Measurements from ENCODE around the gene OGFR.

Gene OGFR

DNA sequence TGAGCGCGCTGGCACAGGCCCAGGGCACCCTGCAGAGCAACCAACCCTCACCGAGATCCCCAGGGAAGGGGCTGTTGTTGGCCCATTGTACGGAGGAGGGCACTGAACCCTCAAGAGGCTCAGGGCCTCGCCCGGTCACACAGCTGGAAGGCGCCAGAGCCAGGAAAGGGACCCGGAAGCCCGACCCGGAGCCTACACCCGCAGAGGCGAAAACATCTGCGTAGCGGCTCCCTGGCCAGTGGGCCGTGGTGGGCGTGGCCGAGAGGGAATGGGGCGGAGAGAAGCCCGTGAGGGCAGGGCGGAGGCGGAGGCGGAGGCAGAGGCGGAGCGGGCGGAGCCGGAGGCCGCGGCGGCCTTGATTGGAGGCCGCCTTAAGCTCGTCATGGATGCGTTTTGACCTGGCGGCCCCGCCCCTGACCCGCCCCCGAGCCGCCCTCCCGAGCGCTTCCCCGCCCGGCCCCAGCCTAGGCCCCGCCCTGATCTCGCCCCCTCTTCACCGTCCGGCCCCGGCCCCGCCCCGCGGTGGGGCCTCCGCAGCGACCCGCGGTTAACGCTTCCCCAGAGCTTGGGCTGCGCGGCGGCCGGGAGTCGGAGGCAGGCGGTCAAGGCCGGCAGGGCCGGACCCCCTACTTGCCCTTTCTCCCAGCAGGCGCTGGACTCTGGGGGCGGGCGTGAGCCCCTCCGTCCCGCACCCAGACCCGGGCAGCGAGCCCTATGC is 10.5 kb upstream of the OGFR start:
- peak overlapping the region; percentile 95 for H3K27ac ChIP-seq (ENCODE audit: low read length)
- H3K4me1 ChIP-seq (ENCODE audit: control insufficient read depth, insufficient read depth, low read length): peaks cover 43% of the 10 kb centered on the region
- peaks cover 6% of the 10 kb centered on the region in 2 donors for H3K36me3 ChIP-seq (ENCODE audit: control insufficient read depth in 2 of 2, insufficient read depth in 2 of 2, low read length in 2 of 2)
- H3K9ac ChIP-seq (ENCODE audit: low read length in 2 of 2): peak overlapping the region; percentile 71 to 74
- peak overlapping the region; percentile 73 to 80 for H3K4me3 ChIP-seq (ENCODE audit: low read length in 2 of 2)
- no peaks in the 10 kb centered on the region for H3K27me3 ChIP-seq (ENCODE audit: control insufficient read depth in 1 of 2, insufficient read depth in 2 of 2, low read length in 2 of 2)
- H3K9me3 ChIP-seq (ENCODE audit: control insufficient read depth in 2 of 2, low read length in 2 of 2): no peaks in the 10 kb centered on the region

DNA sequence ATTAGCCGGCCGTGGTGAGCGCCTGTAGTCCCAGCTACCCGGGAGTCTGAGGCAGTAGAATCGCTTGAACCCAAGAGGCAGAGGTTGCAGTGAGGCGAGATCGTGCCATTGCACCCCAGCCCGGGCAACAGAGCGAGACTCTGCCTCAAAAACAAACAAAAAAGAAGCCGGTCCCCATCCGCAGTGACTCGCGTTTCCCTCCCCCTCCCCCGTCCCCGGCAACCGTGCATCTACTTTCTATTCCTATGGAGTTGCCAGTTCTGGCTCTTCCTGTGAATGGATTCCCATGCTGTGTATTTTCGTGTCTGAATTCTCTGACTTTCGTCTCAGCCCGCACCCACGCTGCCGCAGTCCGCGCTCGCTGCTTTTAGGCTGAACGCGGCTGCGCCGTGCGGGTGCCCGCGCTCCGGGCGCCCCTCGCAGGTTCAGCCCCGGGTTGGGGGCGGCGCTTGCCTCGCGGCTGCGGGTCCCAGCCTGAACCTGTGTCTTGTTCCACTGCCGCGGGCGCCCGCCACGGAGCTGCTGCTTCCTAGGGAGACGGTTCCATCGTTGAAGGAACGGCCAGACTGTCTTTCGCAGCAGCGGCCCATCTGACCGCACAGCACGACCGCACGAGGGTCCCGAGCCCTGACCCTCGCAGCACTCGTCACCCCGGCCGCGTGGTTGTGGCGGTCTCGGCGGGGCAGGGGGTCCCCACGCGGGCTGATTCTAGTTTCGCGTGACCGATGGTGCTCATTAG is 9.4 kb upstream of the OGFR start:
- peak overlapping the region; percentile 66 to 71 for H3K9ac ChIP-seq (ENCODE audit: low read length in 2 of 2)
- H3K9me3 ChIP-seq (ENCODE audit: control insufficient read depth in 2 of 2, low read length in 2 of 2): no peaks in the 10 kb centered on the region
- H3K4me3 ChIP-seq (ENCODE audit: low read length in 2 of 2): peak overlapping the region; percentile 73 to 80
- H3K27me3 ChIP-seq (ENCODE audit: control insufficient read depth in 1 of 2, insufficient read depth in 2 of 2, low read length in 2 of 2): no peaks in the 10 kb centered on the region
- H3K27ac ChIP-seq (ENCODE audit: low read length): peak overlapping the region; percentile 89
- H3K36me3 ChIP-seq (ENCODE audit: control insufficient read depth in 2 of 2, insufficient read depth in 2 of 2, low read length in 2 of 2): peaks cover 10 to 12% of the 10 kb centered on the region in 2 donors
- peaks cover 43% of the 10 kb centered on the region for H3K4me1 ChIP-seq (ENCODE audit: control insufficient read depth, insufficient read depth, low read length)

DNA sequence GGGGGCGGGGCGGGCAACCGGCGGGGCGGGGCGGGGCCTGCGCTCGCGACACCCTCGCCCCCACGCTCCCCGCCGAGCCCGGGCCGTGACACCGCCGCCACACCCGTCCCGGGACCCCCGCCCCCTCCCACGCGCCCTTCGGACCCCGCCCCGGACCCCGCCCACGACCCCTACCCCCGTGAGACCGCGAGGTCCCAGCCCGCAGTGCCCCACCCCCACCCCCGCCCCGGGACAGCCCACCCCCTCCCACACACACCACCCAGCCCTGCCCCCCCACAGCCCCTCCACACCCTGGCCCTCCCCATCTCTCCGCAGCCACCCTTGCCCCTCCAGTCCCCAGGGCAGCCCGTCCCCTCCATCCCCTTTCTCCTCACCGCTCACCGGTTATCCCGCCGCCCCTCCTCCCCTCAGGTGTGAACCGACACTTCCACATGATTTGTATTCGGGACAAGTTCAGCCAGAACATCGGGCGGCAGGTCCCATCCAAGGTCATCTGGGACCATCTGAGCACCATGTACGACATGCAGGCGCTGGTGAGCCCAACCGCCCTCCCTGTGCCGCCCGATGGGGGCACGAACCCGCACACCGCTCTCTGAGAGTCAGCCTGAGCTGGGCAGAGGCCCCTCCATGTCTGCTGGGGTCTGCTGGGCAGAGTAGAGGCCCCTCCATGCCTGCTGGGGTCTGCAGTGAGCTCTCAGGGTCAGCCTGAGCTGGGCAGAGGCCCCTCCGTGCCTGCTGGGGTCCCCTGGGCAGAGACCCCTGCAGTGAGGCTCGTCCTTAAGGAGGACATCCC is 7.7 kb upstream of the OGFR start:
- Histone ChIP-seq H3K36me3 (ENCODE audit: control insufficient read depth in 2 of 2, insufficient read depth in 2 of 2, low read length in 2 of 2) (peaks cover 14 to 18% of the 10 kb centered on the region in 2 donors), H3K9me3 (ENCODE audit: control insufficient read depth in 2 of 2, low read length in 2 of 2) (no peaks in the 10 kb centered on the region), H3K4me3 (ENCODE audit: low read length in 2 of 2) (peak overlapping the region; percentile 22 to 80), H3K27me3 (ENCODE audit: control insufficient read depth in 1 of 2, insufficient read depth in 2 of 2, low read length in 2 of 2) (no peaks in the 10 kb centered on the region), H3K27ac (ENCODE audit: low read length) (peak overlapping the region; percentile 46), H3K9ac (ENCODE audit: low read length in 2 of 2) (peak overlapping the region; percentile 64), H3K4me1 (ENCODE audit: control insufficient read depth, insufficient read depth, low read length) (peaks cover 37% of the 10 kb centered on the region)

DNA sequence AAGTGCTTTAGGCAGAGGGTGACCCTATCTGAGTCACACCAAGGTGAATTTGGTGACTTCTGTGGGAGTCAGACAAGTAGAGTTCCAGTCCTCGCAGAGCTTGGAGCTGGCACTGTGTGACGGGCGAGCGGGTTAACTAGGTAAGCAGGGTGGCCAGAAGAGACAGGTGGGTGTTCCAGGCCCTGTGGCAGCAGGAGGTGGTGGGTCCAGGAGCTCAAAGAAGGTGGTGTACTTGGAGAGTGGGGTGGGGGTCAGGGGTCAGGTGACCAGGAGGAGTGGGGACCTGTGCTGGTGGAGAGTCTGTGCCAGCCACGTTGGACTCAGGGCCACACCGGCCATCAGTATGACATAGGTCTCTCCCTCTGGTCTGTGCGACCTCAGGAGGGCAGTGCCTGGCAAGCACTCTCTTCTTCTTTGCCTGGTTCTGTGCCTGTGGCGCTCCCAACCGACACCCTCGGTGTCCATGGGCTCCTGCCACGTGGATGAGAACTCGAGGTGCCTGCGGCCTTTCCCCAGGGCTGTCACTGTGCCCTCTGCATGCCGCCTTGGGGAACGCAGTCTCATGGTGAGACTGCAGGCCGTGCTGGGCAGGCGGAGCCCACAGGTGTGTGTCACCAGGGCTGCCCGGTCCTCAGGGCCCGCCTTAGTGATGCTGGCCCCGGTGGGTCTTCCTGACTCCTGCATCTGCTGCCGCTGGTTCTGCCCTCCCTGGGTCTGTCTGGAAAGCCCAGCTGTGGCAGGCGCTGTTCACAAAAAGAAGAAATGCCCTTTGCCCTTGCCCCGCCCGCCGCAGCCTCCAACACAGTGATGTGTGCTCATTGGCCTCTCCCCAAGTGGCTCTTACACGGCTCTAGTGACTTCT is 6.7 kb upstream of the OGFR start:
- no peak overlapping the region for H3K9ac ChIP-seq (ENCODE audit: low read length in 2 of 2)

GRCh38 chr20:62799036-62799435 is 5.6 kb upstream of the OGFR start:
- no peak overlapping the region for H3K4me3 ChIP-seq (ENCODE audit: low read length in 2 of 2)
- no peaks in the 10 kb centered on the region for H3K27me3 ChIP-seq (ENCODE audit: control insufficient read depth in 1 of 2, insufficient read depth in 2 of 2, low read length in 2 of 2)
- no peak overlapping the region for H3K27ac ChIP-seq (ENCODE audit: low read length)
- H3K9ac ChIP-seq (ENCODE audit: low read length in 2 of 2): no peak overlapping the region
- no peaks in the 10 kb centered on the region for H3K9me3 ChIP-seq (ENCODE audit: control insufficient read depth in 2 of 2, low read length in 2 of 2)
- H3K4me1 ChIP-seq (ENCODE audit: control insufficient read depth, insufficient read depth, low read length): peaks cover 42% of the 10 kb centered on the region
- peaks cover 14 to 18% of the 10 kb centered on the region in 2 donors for H3K36me3 ChIP-seq (ENCODE audit: control insufficient read depth in 2 of 2, insufficient read depth in 2 of 2, low read length in 2 of 2)

More for the DNA sequence above, 6.7 kb upstream of the OGFR start:
- Histone ChIP-seq H3K9me3 (ENCODE audit: control insufficient read depth in 2 of 2, low read length in 2 of 2) (no peaks in the 10 kb centered on the region), H3K27me3 (ENCODE audit: control insufficient read depth in 1 of 2, insufficient read depth in 2 of 2, low read length in 2 of 2) (no peaks in the 10 kb centered on the region), H3K4me3 (ENCODE audit: low read length in 2 of 2) (peak overlapping the region in 1 of 2 donors; percentile 66), H3K27ac (ENCODE audit: low read length) (no peak overlapping the region), H3K36me3 (ENCODE audit: control insufficient read depth in 2 of 2, insufficient read depth in 2 of 2, low read length in 2 of 2) (peaks cover 14 to 18% of the 10 kb centered on the region in 2 donors), H3K4me1 (ENCODE audit: control insufficient read depth, insufficient read depth, low read length) (peaks cover 44% of the 10 kb centered on the region)

DNA sequence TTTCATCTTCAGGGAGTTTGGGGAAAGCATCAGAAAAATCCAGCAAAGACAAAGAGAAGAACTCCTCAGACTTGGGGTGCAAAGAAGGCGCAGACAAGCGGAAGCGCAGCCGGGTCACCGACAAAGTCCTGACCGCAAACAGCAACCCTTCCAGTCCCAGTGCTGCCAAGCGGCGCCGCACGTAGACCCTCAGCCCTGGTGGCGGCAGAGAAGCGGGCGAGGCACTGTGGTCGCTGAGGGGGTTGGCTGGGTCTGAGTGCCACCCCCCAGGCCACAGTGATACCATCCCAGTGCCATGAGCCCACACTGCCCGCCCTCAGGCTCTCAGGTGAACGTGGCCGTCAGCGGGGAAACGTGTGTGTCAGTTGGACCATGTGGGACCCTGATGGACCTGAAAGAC is 5.2 kb upstream of the OGFR start:
- H3K9ac ChIP-seq (ENCODE audit: low read length in 2 of 2): no peak overlapping the region
- no peaks in the 10 kb centered on the region for H3K9me3 ChIP-seq (ENCODE audit: control insufficient read depth in 2 of 2, low read length in 2 of 2)
- H3K27me3 ChIP-seq (ENCODE audit: control insufficient read depth in 1 of 2, insufficient read depth in 2 of 2, low read length in 2 of 2): no peaks in the 10 kb centered on the region
- H3K36me3 ChIP-seq (ENCODE audit: control insufficient read depth in 2 of 2, insufficient read depth in 2 of 2, low read length in 2 of 2): peaks cover 14 to 18% of the 10 kb centered on the region in 2 donors
- H3K27ac ChIP-seq (ENCODE audit: low read length): no peak overlapping the region
- H3K4me3 ChIP-seq (ENCODE audit: low read length in 2 of 2): no peak overlapping the region
- peaks cover 45% of the 10 kb centered on the region for H3K4me1 ChIP-seq (ENCODE audit: control insufficient read depth, insufficient read depth, low read length)

GRCh38 chr20:62799873-62800272 is 4.8 kb upstream of the OGFR start:
- Histone ChIP-seq H3K4me1 (ENCODE audit: control insufficient read depth, insufficient read depth, low read length) (peaks cover 42% of the 10 kb centered on the region), H3K9me3 (ENCODE audit: control insufficient read depth in 2 of 2, low read length in 2 of 2) (no peaks in the 10 kb centered on the region), H3K4me3 (ENCODE audit: low read length in 2 of 2) (no peak overlapping the region), H3K36me3 (ENCODE audit: control insufficient read depth in 2 of 2, insufficient read depth in 2 of 2, low read length in 2 of 2) (peaks cover 14 to 18% of the 10 kb centered on the region in 2 donors), H3K27ac (ENCODE audit: low read length) (no peak overlapping the region), H3K9ac (ENCODE audit: low read length in 2 of 2) (no peak overlapping the region), H3K27me3 (ENCODE audit: control insufficient read depth in 1 of 2, insufficient read depth in 2 of 2, low read length in 2 of 2) (no peaks in the 10 kb centered on the region)

- peaks cover 37% of the 10 kb centered on the region for H3K4me1 ChIP-seq (ENCODE audit: control insufficient read depth, insufficient read depth, low read length)
- peaks cover 14 to 18% of the 10 kb centered on the region in 2 donors for H3K36me3 ChIP-seq (ENCODE audit: control insufficient read depth in 2 of 2, insufficient read depth in 2 of 2, low read length in 2 of 2)
- no peak overlapping the region for H3K4me3 ChIP-seq (ENCODE audit: low read length in 2 of 2)
- H3K9me3 ChIP-seq (ENCODE audit: control insufficient read depth in 2 of 2, low read length in 2 of 2): no peaks in the 10 kb centered on the region
- no peak overlapping the region for H3K27ac ChIP-seq (ENCODE audit: low read length)
- H3K27me3 ChIP-seq (ENCODE audit: control insufficient read depth in 1 of 2, insufficient read depth in 2 of 2, low read length in 2 of 2): no peaks in the 10 kb centered on the region
- H3K9ac ChIP-seq (ENCODE audit: low read length in 2 of 2): no peak overlapping the region
Measured at GRCh38 chr20:62800314-62801259, 4.0 kb upstream of the OGFR start.

DNA sequence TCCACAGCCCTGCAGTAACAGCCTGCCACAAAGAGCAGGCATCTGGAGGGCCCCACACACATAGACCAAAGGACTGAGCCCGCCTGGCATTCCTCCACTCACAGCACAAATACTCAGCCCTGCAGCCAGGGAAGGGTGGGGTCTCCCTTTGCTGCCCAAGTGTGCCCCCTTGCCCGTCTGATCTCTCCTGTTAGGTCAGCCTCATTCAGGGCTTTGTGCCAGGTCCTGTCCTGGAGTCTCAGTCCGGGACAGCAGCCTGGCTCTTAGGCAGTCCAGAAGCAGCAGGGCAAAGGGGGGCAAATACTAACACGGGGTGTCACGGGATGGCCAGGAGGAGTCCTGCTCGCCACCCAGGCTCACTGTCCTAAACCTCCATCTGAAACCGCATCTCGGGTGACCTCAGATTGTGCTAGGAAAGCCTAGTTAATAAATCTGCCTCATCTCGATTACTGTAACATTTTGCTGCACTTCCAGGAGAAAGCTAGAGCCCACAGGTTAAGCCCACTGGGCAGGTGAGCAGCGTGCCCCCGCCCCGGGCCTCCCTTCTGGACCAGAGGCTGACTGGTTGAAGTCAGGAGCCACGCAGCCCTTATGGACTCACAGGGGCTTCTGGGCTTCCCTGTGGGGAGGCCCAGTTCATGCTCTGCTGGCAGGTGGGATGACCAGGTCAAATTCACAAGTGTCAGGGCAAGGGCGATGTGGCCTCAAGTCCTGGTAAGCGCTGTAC is 3.2 kb upstream of the OGFR start:
- Histone ChIP-seq H3K4me3 (ENCODE audit: low read length in 2 of 2) (no peak overlapping the region), H3K27ac (ENCODE audit: low read length) (peak overlapping the region; percentile 18), H3K9me3 (ENCODE audit: control insufficient read depth in 2 of 2, low read length in 2 of 2) (no peaks in the 10 kb centered on the region), H3K9ac (ENCODE audit: low read length in 2 of 2) (no peak overlapping the region), H3K27me3 (ENCODE audit: control insufficient read depth in 1 of 2, insufficient read depth in 2 of 2, low read length in 2 of 2) (no peaks in the 10 kb centered on the region), H3K36me3 (ENCODE audit: control insufficient read depth in 2 of 2, insufficient read depth in 2 of 2, low read length in 2 of 2) (peaks cover 14 to 18% of the 10 kb centered on the region in 2 donors), H3K4me1 (ENCODE audit: control insufficient read depth, insufficient read depth, low read length) (peaks cover 45% of the 10 kb centered on the region)
